Activated CD8-positive, alpha-beta memory T cell treated with anti-CD3 and anti-CD28 coated beads for 4 hours (primary cell): Measurements from ENCODE around the gene INSIG1.

Source experiments
- DNase-seq, 2 donors: peaks; one replicate each; pipeline ENCODE4 v3.0.0-alpha.2; 2020; ENCODE audit warnings: low read depth in 2 of 2

The INSIG1 gene

DNA sequence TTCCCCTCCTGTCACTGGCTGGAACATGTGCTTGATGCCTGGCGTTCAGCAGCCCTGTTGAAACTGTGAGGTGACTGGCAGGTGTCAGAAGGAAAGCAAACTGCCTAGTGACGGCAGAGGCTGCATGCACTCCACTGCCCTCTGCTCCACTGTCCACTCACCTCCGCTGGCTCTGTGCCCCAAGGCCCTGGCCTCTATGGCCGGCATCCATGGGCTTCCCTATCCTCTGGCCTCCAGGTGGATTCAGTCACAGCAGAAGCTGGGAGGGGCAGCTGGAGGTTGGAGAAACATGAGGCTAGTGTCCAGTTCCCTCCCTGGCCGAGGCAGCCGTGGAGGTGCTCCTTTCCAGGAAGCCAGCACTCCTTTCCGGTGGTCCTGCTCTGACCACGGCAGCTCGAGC lies 31.2 kb upstream of the INSIG1 start:
- DNase-seq: no peak

DNA sequence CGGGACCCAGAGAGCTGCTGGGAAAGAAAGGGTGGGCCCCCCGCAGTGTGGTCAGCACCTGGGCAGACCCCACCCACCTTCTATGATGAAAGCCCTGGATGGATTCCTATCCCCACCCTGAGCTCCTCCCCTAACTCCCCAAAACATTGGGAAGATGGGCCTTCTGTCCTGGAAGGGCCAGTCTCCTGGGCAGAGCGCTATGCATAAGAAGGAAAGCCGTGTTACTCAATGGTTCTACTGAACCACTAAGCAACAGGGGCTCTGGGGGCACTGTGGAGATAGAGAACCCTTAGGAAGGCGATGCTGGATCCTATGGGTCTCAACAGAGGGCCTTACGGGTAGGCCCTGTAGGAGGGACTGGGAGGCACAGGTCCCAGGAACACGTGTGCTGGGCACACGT lies 30.7 kb upstream of the INSIG1 start:
- DNase-seq: no peak

DNA sequence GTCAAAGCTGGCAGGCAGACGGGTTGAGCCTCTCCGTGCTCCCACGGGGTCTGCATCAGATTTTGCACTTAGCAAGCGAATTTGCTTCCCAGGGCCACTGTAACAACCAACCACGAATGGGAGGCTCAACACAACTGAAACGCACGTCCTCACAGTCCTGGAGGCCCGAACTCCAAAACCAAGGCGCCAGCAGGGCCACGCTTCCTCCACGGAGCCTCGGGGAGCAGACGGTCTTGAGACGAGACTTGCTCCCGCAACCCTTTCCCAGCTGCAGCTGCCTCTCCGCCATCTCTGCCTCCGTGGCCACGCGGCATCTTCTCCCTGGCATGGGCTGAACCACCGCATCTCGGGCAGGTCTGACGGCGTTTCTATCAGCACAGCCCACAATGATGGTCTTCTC lies 30.2 kb upstream of the INSIG1 start:
- no peak for DNase-seq

DNA sequence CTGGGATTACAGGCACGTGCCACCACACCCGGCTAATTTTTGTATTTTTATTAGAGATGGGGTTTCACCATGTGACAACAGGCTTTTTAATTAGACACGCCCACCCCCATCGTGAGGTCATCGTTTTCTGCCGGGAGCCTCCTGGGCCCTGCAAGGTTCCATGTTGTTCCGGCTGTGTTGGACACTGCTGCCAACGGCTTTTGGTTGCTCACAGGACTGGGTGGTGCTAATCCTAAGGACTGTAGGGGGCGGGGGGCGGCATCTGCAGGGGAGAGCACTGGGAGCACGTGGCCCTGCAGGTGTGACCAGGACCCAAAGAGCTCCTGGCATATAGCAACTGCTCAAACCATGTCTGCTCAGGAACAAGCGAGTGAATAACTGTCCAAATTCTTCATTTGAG lies 29.5 kb upstream of the INSIG1 start:
- no peak for DNase-seq

DNA sequence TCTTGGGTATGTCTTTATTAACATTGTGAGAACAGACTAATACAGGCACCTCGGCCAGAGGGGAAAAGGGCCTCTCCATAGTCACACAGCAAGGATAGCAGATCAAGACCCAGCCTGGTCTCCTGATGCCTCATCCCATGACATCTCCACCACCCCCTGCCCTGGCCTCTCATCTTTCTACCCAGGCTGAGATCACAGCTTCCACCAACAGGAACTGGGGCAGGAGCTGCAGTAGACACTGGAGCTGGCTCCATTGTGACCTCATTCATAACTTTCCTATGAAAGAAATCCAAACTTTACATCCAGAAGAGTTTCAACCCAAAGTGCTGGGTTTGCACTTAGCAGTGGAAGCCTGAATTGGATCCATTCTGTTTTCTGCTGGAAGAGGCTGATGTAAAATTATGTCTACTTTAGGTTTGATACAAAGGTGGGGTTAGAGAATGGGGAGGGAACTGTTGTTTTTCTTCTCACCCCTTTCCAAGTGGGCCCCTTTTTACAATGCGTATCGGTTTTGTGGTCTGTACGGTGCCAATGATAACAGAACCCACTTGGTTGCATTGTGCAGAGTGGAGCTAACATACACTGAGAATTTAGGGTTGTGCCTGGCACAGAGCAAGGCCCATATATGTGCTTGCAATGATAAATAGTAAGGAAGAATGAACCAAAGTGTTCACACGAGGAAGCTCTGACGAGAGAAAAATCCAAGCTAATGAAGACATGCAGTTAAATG lies 28.6 kb upstream of the INSIG1 start:
- no peak for DNase-seq

DNA sequence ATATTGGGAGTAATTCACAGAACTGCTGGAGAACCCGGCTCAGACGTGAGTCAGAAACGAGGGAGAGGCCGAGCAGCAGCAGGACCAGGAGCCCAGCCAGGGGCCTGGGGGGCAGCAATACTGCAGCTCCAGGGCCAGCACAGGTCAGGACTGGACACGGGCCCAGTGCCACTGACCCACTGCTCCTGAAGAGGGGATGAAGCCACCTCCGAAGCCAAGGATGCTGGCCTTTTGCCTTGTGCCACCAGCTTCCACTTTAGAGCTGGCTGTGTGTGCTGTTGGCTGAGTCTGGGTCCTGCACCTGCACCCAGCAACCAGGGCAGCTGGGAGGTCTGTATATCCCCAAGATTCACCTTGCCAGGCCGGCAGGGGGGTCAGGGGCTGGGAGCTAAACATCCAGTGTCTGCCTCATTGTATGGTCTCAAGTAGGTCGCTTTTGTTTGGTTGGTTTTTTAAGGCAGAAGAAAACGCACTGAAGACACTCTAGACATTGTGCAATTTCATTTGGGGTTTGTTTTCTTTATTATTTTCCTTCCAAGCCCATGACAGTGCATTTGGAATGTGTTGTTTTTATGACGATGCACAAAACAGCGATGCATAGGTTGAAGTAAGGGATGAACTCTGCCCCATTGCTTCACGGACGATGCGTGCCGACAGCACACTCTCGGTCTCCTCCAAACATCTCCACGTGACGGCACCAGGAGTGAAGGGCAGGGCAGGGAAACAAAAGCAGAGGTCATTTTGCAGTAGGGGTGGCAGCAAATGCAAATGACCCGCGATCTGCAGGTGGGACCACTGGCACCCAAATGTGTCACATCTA lies 27.7 kb upstream of the INSIG1 start:
- DNase-seq: no peak

DNA sequence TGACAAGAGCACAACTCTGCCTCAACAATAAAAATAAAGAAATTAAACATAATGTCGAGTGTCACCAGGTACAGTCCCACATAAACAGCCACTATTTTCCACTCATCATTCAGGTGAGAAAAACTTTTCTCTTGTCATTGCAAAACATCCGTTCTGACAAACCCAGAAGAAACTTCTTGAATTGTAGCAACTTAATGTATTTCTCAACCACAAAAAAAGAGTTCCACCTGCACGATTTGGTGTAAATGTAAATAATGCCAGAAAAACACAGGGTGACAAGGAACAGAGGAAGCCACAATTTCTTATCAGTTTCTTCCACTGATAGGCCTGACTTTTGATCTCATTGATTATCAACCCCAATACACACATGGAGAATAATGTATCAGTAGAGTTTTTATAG lies 26.8 kb upstream of the INSIG1 start:
- DNase-seq: no peak

DNA sequence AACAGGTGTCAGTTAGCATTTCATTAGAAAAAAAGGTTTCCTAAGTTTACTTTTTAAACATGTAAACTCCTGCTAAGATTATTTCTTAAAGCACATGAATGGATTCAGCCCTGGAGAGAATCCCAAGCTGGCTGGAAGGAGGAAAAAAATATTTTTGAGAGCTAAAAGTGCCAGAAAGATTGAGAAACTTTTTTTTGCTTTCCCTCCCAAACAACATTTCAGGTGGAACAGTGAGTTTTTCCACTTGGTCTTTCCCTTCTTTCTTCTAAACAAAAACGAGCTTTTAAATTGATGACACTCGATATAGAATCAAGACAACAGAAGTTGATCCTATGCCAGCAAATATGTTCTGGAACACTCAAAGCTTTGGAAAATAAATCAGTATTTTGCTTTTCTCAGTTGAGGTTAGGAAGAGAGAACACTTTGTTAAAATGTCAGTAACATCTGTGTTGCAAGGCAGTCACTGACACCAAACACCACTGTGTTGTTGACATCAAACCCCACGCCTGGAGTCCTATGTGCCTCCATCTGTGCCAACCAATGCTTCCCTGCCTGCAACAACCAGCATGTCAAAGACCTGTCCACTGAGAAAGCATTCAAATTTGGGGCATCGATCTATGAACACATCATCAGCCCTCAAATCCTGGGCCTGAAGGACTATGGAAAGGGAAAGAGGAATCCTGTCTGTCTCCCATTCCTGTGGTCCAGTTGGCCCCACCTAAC lies 22.9 kb upstream of the INSIG1 start:
- no peak for DNase-seq

DNA sequence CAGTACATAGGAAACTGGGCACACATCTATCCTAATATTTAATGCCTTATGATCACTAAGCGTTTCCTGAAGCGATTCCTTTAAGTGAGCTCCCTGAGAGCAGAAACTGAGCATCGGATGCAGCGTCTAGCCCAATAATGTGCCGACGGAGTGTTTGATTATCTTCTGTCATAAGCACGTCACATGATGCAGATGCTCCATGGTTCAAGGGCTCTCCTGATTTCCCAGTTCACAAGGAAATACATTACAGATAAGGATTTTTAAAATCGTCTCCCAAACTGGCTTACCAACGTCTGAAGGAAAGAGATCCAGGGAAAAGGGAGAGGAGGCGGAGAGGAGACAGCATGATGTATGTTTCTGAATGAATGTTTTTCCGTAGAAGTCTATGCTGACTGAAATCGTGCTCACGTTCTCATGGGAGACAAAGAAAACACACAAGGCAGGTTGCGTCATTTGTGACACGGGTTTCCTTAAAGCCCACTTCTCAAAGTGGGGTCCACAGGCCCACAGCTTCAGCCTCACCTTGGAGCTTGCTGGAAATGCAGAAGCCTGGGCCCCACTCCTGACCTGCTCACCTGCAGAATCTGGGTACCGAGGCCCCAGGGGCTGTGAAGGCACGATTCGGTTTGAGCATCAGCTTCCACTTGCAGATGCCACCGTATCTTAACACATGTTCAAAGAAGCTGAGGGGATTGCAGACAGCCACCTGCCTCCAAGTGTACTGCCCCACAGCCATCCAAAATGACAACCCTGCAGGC lies 21.5 kb upstream of the INSIG1 start:
- no peak for DNase-seq

DNA sequence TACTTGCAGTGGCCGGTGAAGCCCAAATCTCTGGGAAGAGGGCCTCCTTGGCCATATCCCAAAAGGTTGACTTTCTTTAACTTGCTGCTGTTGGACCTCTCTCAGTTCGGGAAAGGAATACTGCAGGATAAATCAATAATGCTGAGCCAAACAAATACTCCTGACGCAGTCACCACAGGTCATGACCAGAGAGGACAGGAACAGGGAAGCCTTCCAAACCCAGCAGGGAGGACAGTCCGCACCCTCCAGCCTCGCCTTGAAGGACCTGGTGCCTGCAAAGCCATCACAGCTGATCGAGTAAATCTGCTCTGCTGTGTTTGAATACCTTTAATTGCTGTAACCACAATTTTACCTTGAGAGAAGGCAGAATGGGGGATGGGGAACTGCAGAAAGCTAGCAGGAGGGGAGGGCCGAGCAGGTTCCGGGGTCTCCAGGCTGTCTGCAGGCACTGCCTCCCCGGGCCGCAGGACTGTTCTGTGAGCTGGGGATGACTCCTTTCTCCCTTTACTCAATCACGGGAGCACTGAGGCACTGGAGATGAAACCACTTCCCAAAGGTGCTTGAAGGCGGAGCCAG lies 20.8 kb upstream of the INSIG1 start:
- no peak for DNase-seq

DNA sequence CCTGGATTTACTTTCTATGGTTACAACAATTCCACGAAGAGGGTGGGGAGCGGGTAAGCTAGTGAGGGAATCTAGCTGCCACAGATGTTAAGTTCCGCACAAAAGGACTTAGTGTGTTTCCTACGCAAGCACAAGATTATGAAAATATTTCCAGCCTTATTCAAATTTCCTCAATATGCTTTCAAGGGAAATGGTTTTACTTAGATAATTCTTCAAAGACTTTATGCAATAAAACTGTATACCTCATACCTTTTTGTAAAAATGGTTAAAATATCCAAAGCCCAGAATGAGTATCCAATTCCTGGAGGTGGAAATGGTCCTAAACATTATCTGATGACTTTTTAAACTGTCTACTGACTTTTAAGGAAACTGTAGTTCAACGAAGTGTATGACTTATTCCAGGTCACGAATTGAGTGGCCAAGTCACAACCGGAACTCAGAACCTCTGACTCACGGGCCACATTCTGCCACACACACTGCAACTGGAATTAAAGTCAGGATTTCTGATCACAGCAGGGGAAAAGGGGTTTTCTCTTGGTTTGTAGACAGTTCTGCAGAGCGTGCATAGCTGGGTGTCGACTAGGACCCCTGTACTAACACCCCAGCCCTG lies 20.2 kb upstream of the INSIG1 start:
- DNase-seq: no peak

DNA sequence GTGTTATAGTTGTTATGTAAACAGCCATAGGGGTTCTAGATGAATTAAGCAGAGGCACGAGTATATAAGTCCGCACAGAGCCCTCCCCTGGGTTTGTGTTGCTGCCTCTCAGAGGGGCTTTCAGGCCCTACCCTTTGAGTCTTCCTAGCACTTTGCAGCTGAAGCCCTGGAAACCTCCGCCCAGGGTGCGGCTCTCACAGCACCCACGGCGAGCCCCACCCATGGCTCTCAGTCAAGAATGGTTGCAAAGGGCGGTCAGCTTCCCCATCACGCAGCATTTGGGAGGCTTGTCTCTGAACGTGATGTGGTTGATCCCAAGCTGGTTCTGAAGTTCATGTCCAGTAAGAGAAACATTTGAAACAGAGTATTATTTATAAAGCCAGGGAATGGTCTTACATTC lies 18.8 kb upstream of the INSIG1 start:
- DNase-seq: no peak

DNA sequence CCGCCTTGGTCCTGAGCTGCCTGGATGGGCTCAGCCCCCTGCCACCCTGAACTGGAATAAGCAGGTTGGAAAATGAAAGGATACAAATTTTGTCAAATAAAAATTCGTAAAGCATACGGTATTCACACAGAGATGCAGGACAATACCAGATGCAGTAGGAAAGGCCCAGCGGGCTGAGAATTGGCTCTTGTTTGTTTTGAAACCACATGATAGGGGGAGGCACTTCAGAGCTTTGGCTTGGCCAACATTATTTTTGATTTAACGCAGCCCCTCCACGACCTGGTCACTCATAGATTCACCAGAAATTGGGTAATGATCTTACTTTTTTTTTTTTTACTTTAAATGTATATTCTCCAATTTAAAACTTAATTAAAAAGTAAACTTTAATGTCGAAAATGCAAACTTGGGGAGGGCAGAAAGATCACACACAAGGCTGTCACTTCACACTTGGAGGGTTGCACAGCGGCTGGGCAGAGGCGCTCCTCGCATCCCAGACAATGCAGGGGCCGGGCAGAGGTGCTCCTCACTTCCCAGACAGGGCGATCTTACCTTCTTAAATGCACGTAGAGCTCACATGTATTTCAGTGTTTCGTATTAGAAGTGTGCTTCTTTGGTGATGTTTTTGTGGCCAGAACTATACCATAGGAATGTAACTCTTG lies 17.8 kb upstream of the INSIG1 start:
- no peak for DNase-seq

DNA sequence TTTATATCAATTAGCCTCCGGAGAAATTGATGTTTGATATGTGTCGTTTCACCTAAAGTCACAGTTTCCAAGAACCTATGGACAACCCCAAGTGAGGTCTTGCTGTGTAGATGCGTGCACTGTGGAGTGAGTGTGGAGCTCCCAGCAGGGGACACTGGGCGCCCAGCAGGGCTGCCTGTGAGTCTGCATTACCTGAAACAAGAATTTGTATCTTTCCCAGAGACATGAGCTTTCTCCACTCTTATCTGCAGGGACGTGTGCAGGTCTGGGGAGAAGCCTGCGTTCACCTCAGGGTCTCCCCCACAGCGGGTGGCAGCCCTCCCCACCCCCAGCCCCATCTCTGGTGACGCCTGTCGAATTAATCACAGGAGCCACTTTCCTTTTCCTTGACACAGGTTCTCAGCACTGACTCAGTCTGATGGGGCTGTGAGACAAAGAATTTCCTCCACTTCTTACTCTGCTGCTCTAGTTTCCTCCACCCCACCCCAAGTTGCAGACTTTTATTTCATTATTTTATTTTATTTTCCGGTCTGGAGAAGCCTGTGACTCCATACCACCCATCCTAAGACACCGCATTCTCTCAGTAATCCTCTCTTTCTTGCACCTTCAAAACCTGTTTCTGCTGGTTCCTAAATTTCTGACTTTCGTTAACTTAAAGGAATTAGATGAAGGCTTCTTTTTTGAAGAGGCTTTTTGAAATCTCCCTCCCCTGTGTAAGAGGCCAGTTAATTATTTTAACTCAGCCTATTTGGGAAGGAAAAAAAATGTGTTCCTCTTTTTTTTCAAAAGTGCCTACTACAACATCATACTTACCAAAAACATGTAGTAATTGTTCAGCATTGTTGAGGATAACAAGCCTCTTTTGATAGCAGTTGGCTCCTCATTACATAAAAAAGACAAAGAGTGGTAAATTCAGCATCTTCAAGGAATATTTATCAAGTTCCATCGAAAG lies 17.0 kb upstream of the INSIG1 start:
- DNase-seq: no peak

DNA sequence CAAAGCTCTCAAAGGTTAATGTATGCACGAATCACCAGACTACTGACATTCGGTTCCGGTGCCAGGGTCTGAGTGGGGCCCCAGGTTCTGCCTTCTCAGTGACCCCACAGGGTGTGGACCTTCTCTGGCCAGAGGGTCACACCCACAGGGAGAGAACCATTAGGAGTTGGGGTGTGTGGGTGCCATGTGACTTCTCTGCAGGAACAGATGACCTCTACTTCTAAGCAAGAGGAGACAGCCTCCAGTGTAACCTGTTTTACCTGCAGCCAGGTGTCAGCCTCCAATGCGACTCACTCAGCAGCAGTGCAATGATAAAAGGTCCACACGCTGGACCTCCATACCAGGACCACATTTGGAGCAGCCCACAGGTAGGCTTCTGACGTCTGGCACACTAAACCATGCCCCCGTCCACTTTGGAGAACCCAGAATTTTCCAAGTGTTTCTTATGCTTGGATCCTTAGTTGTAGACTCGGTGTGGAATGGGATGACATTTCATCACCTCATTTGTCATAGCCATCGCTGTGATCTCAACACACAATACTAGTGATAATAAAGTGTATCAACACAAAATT lies 16.2 kb upstream of the INSIG1 start:
- no peak for DNase-seq

DNA sequence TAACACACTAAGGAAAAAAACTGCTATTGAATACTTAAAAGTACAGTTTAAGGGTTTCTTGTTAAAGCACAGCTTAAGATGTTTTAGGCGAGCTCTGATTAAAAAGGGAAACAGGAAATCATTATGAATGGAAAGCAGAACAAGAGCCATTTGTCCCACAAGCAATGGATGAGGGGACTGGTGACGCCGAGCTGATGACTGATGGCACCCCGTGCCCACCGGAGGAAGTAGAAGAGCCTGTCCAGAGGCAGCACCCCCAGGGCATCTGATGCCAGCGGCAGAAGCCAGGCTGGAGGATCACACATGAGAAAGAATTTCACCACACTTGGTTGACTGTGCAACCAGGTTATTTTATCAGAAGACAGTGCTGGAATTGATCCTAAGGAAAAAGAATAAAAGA lies 15.0 kb upstream of the INSIG1 start:
- DNase-seq: no peak

DNA sequence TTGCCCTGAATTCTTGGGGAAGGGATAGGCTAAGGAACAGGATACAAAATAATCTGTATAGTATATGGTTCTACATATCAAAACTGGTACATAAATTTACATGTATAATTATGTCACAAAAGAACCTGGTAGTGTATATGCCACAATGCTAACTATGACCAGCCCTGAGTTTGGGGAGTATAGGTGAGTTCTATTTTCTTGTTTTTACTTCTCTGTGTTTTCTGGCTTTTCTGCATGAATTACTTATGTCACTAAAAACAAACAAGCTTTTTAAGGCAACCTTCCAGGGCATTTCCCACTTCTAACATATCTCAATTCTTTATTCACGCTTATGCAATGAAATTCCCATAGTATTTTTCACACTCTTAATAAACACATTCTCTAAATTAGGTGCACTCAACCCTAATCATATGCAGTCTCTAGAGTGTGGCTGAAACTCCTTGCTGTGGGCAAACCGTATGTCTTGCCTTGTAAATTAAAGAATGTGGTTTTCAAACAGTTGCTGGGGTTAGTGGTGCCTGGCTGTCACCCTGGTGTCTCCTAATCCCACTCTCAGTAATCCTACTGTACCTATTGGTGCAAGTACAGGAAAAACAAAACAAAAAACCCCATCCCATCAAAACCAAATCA lies 14.0 kb upstream of the INSIG1 start:
- no peak for DNase-seq

DNA sequence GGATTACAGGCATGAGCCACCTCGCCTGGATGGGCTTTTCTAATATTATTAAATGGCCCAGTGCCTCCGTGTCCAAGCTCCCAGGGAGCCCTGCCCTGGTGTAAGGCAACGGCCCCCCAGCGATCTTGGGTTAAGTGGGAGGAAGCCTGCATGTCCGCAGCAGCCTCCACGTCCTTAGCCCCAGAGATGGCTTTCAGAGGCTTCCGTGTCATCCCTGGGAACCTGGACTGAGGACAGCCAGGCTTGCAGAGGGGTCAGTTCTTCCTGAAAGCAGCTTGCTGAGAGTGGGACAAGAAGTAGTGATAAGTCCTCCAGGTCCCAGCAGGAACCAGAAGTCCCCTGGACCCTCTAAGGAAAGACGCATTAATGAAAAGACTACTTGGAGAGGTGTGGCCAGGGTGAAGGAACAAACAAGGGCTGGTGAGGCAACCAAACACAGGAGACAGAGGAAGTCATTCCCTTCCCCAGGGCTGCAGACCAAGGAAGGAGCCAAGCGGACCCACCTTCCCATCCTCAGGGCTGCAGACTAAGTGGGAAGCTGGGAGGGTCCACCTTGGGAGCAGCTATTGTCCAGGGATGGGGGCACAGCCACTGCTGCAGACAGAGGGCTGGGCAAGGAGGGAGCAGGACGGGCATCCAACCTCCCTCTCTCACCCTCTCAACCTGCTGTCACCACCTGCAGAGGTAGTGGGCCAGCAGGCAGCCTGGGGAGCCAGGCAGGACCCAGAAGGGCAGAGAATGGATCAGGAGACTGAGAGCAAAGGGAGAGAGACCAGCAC lies 13.0 kb upstream of the INSIG1 start:
- DNase-seq: no peak
